H1 (cell line): ENCODE results near the gene LY6G5B. TPM values are rescaled to one million over a fixed set of nuclear protein-coding genes. Genes with fewer than 3 reads are reported as not detected.

Experiments used
- CTCF ChIA-PET: fragments of 300-600 bp; sonication (Branson Sonifier 250); formaldehyde crosslinking; loops from one replicate; lab custom pipeline; 2021; ENCODE audit not compliant: partially characterized antibody; lab: Charles Lee
- POLR2A ChIA-PET: fragments of 300-600 bp; sonication (Branson Sonifier 250); formaldehyde crosslinking; loops from one replicate; lab custom pipeline; 2021; ENCODE audit warnings: inconsistent platforms; ENCODE audit not compliant: partially characterized antibody; lab: Charles Lee
- DNase-seq, 2 experiments: peaks; one replicate each; pipeline versions ENCODE4 v3.0.0 to v3.0.0-alpha.2; 2010 to 2022; ENCODE audit warnings: low spot score in 2 of 2, low read depth in 1 of 2, mixed read lengths in 1 of 2
- FAIRE-seq: peaks from 2 replicates; lab custom pipeline; 2011; peaks lifted over from hg19 to GRCh38; lab: Jason Lieb, UNC
- H2AFZ ChIP-seq: 2 replicates; pipeline ENCODE4 v1.8.1; 2012; ENCODE audit warnings: low read length, inconsistent platforms
- H2AK5ac ChIP-seq: 2 replicates; pipeline ENCODE4 v1.6.1; 2013; ENCODE audit warnings: low read depth, low read length
- H2BK120ac ChIP-seq: replicated peaks from 2 replicates; pipeline ENCODE3; 2013; ENCODE audit warnings: low read depth, low read length, inconsistent platforms
- H2BK12ac ChIP-seq: 2 replicates; pipeline ENCODE4 v1.6.1; 2013; ENCODE audit warnings: low read depth, low read length
- H2BK15ac ChIP-seq: 2 replicates; pipeline ENCODE4 v1.6.1; 2013; ENCODE audit warnings: low read length
- H2BK20ac ChIP-seq: 2 replicates; pipeline ENCODE4 v1.6.1; 2013; ENCODE audit warnings: low read length
- H2BK5ac ChIP-seq: 2 replicates; pipeline ENCODE4 v1.6.1; 2013; ENCODE audit warnings: low read depth, low read length
- H3K14ac ChIP-seq: 2 replicates; pipeline ENCODE4 v1.6.1; 2013; ENCODE audit warnings: inconsistent platforms; ENCODE audit not compliant: insufficient read length
- H3K18ac ChIP-seq: 2 replicates; pipeline ENCODE4 v1.6.1; 2013; ENCODE audit warnings: low read length; ENCODE audit errors: extremely low read depth
- H3K23ac ChIP-seq: 2 replicates; pipeline ENCODE4 v1.6.1; 2013; ENCODE audit warnings: inconsistent platforms; ENCODE audit not compliant: insufficient read length
- H3K23me2 ChIP-seq: 2 replicates; pipeline ENCODE4 v1.6.1; 2013; ENCODE audit warnings: low read depth, low read length
- H3K27ac ChIP-seq: 2 replicates; pipeline ENCODE4 v1.6.1; 2011; ENCODE audit warnings: low read depth, low read length, inconsistent platforms
- H3K27me3 ChIP-seq, 4 experiments: replicated peaks in 1 of 4; 1 replicate in 1 of 4; 2 replicates in 3 of 4; pipeline versions ENCODE4 v1.6.1 to v1.8.1; 2011 to 2013; ENCODE audit warnings: low read length in 3 of 4, mild to moderate bottlenecking in 3 of 4, inconsistent platforms in 2 of 4, mixed read lengths in 2 of 4, moderate library complexity in 1 of 4; ENCODE audit not compliant: control insufficient read depth in 3 of 4, insufficient read depth in 3 of 4; ENCODE audit errors: extremely low read depth in 1 of 4
- H3K36me3 ChIP-seq, 4 experiments: 2 replicates each; pipeline versions ENCODE4 v1.6.1 to v1.8.1; 2011 to 2013; ENCODE audit warnings: mild to moderate bottlenecking in 4 of 4, low read length in 3 of 4, moderate library complexity in 2 of 4, control low read depth in 1 of 4, inconsistent platforms in 1 of 4; ENCODE audit not compliant: insufficient read depth in 4 of 4, control insufficient read depth in 2 of 4
- H3K4ac ChIP-seq: replicated peaks from 2 replicates; pipeline ENCODE3; 2013; ENCODE audit warnings: low read length, low read depth, mixed read lengths, inconsistent platforms; ENCODE audit not compliant: insufficient read length
- H3K4me1 ChIP-seq, 4 experiments: replicated peaks in 1 of 4; 1 replicate in 1 of 4; 2 replicates in 3 of 4; pipeline versions ENCODE4 v1.6.1 to v1.8.1; 2011 to 2013; ENCODE audit warnings: low read length in 3 of 4, inconsistent platforms in 2 of 4, mixed read lengths in 1 of 4; ENCODE audit not compliant: insufficient read depth in 4 of 4, control insufficient read depth in 3 of 4
- H3K4me2 ChIP-seq, 2 experiments: 2 replicates each; pipeline versions ENCODE4 v1.6.1 to v1.8.1; 2011 to 2013; ENCODE audit warnings: low read depth in 2 of 2, low read length in 2 of 2, control low read depth in 1 of 2, inconsistent platforms in 1 of 2, mild to moderate bottlenecking in 1 of 2; ENCODE audit not compliant: insufficient read depth in 1 of 2
- H3K4me3 ChIP-seq, 4 experiments: fragments of 200-600, 300-600 bp in 1 of 4; sonication (generic), shearing (Covaris generic), sonication (Bioruptor Twin) in 1 of 4; 2 replicates each; pipeline versions ENCODE4 v1.5.1 to v1.8.1; 2011 to 2016; ENCODE audit warnings: low read length in 4 of 4, low read depth in 3 of 4, control low read depth in 2 of 4, inconsistent platforms in 2 of 4, mild to moderate bottlenecking in 2 of 4, mixed read lengths in 1 of 4, moderate library complexity in 1 of 4; ENCODE audit not compliant: insufficient read depth in 2 of 4; ENCODE audit errors: extremely low read depth in 1 of 4
- H3K56ac ChIP-seq: replicated peaks from 2 replicates; pipeline ENCODE3; 2013; ENCODE audit warnings: low read depth, mild to moderate bottlenecking, mixed read lengths, low read length, inconsistent platforms; ENCODE audit not compliant: insufficient read length
- H3K79me1 ChIP-seq: 2 replicates; pipeline ENCODE4 v1.6.1; 2013; ENCODE audit warnings: low read depth, low read length, control low read depth
- H3K79me2 ChIP-seq, 2 experiments: 2 replicates each; pipeline versions ENCODE4 v1.6.1 to v1.8.1; 2012 to 2013; ENCODE audit warnings: low read length in 2 of 2, mild to moderate bottlenecking in 2 of 2, inconsistent platforms in 1 of 2; ENCODE audit not compliant: insufficient read depth in 2 of 2, control insufficient read depth in 1 of 2
- H3K9ac ChIP-seq, 4 experiments: replicated peaks in 1 of 4; 1 replicate in 1 of 4; 2 replicates in 3 of 4; pipeline versions ENCODE4 v1.6.1 to v1.8.1; 2011 to 2013; ENCODE audit warnings: low read depth in 3 of 4, low read length in 3 of 4, control low read depth in 2 of 4, mild to moderate bottlenecking in 2 of 4, moderate library complexity in 2 of 4, inconsistent platforms in 1 of 4; ENCODE audit errors: extremely low read depth in 1 of 4
- H3K9me3 ChIP-seq, 2 experiments: 2 replicates each; pipeline versions ENCODE4 v1.6.1 to v1.8.1; 2012 to 2013; ENCODE audit warnings: mild to moderate bottlenecking in 2 of 2, moderate library complexity in 2 of 2, control low read depth in 1 of 2, inconsistent platforms in 1 of 2, low read depth in 1 of 2, low read length in 1 of 2, mixed read lengths in 1 of 2; ENCODE audit not compliant: insufficient read depth in 2 of 2
- H4K20me1 ChIP-seq, 2 experiments: replicated peaks in 1 of 2; 2 replicates each; pipeline versions ENCODE3 to v1.8.1; 2011 to 2013; ENCODE audit warnings: inconsistent platforms in 2 of 2, low read length in 2 of 2, mild to moderate bottlenecking in 1 of 2; ENCODE audit not compliant: insufficient read depth in 2 of 2, control insufficient read depth in 1 of 2
- H4K5ac ChIP-seq: 2 replicates; pipeline ENCODE4 v1.6.1; 2013; ENCODE audit warnings: low read length, low read depth, mixed read lengths, inconsistent platforms; ENCODE audit not compliant: insufficient read length
- H4K8ac ChIP-seq: 2 replicates; pipeline ENCODE4 v1.8.0; 2013; ENCODE audit warnings: mild to moderate bottlenecking, moderate library complexity, low read length, inconsistent platforms; ENCODE audit not compliant: insufficient read depth; ENCODE audit errors: extremely low read depth
- H4K91ac ChIP-seq: replicated peaks from 2 replicates; pipeline ENCODE3; 2013; ENCODE audit warnings: low read length, mixed read lengths, inconsistent platforms; ENCODE audit not compliant: insufficient read length
- GABPA ChIP-seq: IDR thresholded peaks from 2 replicates; pipeline ENCODE4 v1.6.1; 2011; ENCODE audit warnings: mild to moderate bottlenecking, low read length, moderate library complexity, borderline replicate concordance; ENCODE audit not compliant: insufficient read depth
- HDAC6 ChIP-seq: IDR thresholded peaks from one replicate; pipeline ENCODE4 v1.7.1; 2012; ENCODE audit warnings: low read depth, mild to moderate bottlenecking, inconsistent platforms, low read length, moderate library complexity
- KDM1A ChIP-seq: fragments of 200-600, 300-600 bp; sonication (generic); IDR thresholded peaks from 2 replicates; pipeline ENCODE4 v1.7.1; 2016; ENCODE audit warnings: mild to moderate bottlenecking, low read length, borderline replicate concordance
- WGBS, 2 experiments: shearing (Covaris generic) in 1 of 2; methylation state at CpG; one replicate each; pipeline versions ENCODE4 v1.1.6 to v1.1.7; 2013 to 2015; ENCODE audit warnings: low lambda C conversion rate in 2 of 2, mixed read lengths in 2 of 2, inconsistent platforms in 1 of 2, low coverage in 1 of 2, missing lambda C conversion rate in 1 of 2; ENCODE audit not compliant: insufficient replicate concordance in 2 of 2, insufficient coverage in 1 of 2, insufficient read length in 1 of 2; ENCODE audit errors: extremely low coverage in 1 of 2, missing lambda C conversion rate in 1 of 2; 5-methylcytosine and 5-hydroxymethylcytosine counted together
- polyA plus RNA-seq, 7 experiments: library from polyadenylated mRNA; depleted of rRNA in 3 of 7; stranded (reverse) in 5 of 7; unstranded in 2 of 7; fragments of >200 nt in 5 of 7; fragments of 200-250 nt in 2 of 7; gene quantifications; 1 replicate in 5 of 7; 2 replicates in 1 of 7; 4 replicates in 1 of 7; pipeline versions ENCODE4 v1.2.1 to v1.2.3, GENCODE V29; 2011 to 2013; ENCODE audit warnings: missing spikeins in 2 of 7, mixed read lengths in 2 of 7
- total RNA-seq: library from RNA; stranded (reverse); fragmentation: NEBNext Ultra II Directional; extraction: Animal tissue kit (Norgen Biotek cat#: 25700); gene quantifications from 2 replicates; pipeline ENCODE4 v1.2.1, GENCODE V29; 2021
- TF ChIP-seq, protein P1 (sequence below), 3 experiments: IDR thresholded peaks; 1 replicate in 2 of 3; 2 replicates in 1 of 3; pipeline versions ENCODE4 v1.5.1 to v1.6.1; 2011; ENCODE audit warnings: low read length in 3 of 3, mild to moderate bottlenecking in 3 of 3, inconsistent platforms in 2 of 3, low read depth in 1 of 3, moderate library complexity in 1 of 3; ENCODE audit not compliant: insufficient read depth in 1 of 3; ENCODE audit errors: control extremely low read depth in 1 of 3

LY6G5B gene
- total and polyA plus RNA-seq, 2 of the 8 experiments (the other 6 are each of a cell fraction or from before 2014, with no cell fraction given) = 10.6 to 12.6 TPM

DNA sequence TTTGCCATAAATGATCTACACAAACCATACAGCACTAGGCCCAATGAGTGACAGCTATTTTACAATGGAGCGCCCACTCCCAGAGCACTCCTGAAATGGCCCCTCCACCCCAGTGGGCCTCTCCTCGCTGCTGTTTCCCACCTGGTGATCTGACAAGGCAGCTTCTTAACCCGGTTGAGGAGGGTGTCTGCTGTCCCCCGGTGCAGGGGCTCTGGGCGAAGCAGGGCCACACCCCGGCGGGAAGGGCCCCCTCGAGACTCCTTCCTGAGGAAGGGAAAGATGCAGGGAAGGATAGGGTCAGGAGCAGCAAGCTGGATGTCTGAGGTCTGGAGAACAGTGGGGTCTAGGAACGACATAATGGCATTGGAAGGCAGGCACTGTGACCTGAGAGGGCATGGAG, 23.1 kb downstream of the LY6G5B start:
- H4K5ac ChIP-seq = no peak overlapping the region
- H2BK120ac ChIP-seq = no peak overlapping the region
- no peak for FAIRE-seq
- H3K4ac ChIP-seq = no peak overlapping the region
- H3K23ac ChIP-seq = no peak overlapping the region
- no peaks in the 10 kb centered on the region for H3K79me1 ChIP-seq
- peaks cover 6 to 23% (median 17%) of the 10 kb centered on the region in 4 experiments; a peak in 5 of 8 replicates for H3K36me3 ChIP-seq
- ChIA-PET CTCF (interaction anchor here (0.6 to 5.8 kb wide), 13 partner anchors 12 to 103 kb away, joined by 3 to 26 read pairs (median 3); partner anchors contain the start of genes GPANK1, LY6G5B, LY6G5C and VARS1), POLR2A (interaction anchor here (0.9 to 6.6 kb wide), 11 partner anchors 9 to 204 kb away, joined by 3 to 33 read pairs (median 4); partner anchors contain the start of genes ABHD16A, ATP6V1G2, BAG6 and EHMT2)
- H3K9me3 ChIP-seq = no peaks in the 10 kb centered on the region
- H2BK5ac ChIP-seq = no peak overlapping the region
- TF ChIP-seq KDM1A = no peak
- TF ChIP-seq HDAC6 = no peak
- no peak for TF ChIP-seq GABPA
- TF ChIP-seq, protein P1, sequence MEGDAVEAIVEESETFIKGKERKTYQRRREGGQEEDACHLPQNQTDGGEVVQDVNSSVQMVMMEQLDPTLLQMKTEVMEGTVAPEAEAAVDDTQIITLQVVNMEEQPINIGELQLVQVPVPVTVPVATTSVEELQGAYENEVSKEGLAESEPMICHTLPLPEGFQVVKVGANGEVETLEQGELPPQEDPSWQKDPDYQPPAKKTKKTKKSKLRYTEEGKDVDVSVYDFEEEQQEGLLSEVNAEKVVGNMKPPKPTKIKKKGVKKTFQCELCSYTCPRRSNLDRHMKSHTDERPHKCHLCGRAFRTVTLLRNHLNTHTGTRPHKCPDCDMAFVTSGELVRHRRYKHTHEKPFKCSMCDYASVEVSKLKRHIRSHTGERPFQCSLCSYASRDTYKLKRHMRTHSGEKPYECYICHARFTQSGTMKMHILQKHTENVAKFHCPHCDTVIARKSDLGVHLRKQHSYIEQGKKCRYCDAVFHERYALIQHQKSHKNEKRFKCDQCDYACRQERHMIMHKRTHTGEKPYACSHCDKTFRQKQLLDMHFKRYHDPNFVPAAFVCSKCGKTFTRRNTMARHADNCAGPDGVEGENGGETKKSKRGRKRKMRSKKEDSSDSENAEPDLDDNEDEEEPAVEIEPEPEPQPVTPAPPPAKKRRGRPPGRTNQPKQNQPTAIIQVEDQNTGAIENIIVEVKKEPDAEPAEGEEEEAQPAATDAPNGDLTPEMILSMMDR (IDR thresholded peaks at IDR 0.05; ENCODE audit: control extremely low read depth in 1 of 3, insufficient read depth in 1 of 3, low read depth in 1 of 3, low read length in 3 of 3) = no peak
- H3K18ac ChIP-seq = no peak overlapping the region
- H2BK15ac ChIP-seq = no peak overlapping the region
- WGBS, 2 experiments = 90% methylated on average over 9 of the region's 9 CpGs; no CpG with 5 or more reads in 1 of the 2 experiments
- peak overlapping the region; percentile 15; the same call in 1 of the 2 replicates for H3K27ac ChIP-seq
- H3K27me3 ChIP-seq = no peaks in the 10 kb centered on the region
- H3K23me2 ChIP-seq = no peaks in the 10 kb centered on the region
- H4K20me1 ChIP-seq = no peaks in the 10 kb centered on the region
- H3K4me3 ChIP-seq = no peak overlapping the region
- H3K56ac ChIP-seq = no peak overlapping the region
- no peak overlapping the region for H2BK12ac ChIP-seq
- H3K79me2 ChIP-seq = no peaks in the 10 kb centered on the region
- H2AFZ ChIP-seq = no peak overlapping the region
- H2AK5ac ChIP-seq = no peak overlapping the region
- H3K9ac ChIP-seq = no peak overlapping the region
- H4K8ac ChIP-seq = no peak overlapping the region
- no peak for DNase-seq
- H3K4me1 ChIP-seq = peaks cover 0 to 1% (median 0%) of the 10 kb centered on the region in 4 experiments; a peak in 2 of 7 replicates
- H2BK20ac ChIP-seq = no peak overlapping the region
- no peak overlapping the region for H3K4me2 ChIP-seq
- H3K14ac ChIP-seq = no peak overlapping the region
- no peak overlapping the region for H4K91ac ChIP-seq
